ENCODE results near the gene SYT6.

SYT6 gene

DNA sequence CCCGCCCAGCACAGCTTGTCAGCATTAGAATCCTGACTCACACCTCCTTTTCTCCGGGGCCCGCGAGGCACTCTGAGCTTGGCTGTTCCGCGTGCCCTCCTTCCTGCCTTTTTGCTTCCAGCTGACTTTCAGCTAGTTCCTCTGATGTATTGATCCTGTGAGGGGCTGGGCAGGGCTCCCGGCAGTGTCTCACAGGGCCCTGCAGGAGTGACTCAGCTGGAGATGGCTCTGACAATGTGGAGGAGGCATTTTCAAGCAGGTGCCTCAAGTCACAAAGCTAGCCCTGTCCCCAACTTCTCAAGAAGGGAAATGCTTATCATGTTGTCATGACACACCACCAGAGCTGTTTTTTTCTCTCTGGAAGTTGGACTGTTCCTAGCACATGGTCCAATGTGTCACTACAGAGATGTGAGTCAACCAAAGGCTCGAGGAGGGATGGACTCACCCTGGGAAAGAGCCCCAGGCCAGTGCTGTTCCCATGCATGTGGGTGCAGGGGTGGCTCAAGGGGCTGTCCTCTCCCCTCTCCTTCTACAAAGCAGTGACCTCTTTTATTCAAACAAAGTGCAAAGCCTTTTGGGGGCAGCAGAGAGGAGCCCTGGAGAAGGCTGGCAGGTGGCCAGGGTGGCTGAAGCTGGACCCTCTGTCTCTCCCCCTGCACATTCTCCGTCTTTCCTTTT, 30.6 kb downstream of the SYT6 start:
- H3K4me3 ChIP-seq (ENCODE audit: low read depth, low read length) = no peak overlapping the region

DNA sequence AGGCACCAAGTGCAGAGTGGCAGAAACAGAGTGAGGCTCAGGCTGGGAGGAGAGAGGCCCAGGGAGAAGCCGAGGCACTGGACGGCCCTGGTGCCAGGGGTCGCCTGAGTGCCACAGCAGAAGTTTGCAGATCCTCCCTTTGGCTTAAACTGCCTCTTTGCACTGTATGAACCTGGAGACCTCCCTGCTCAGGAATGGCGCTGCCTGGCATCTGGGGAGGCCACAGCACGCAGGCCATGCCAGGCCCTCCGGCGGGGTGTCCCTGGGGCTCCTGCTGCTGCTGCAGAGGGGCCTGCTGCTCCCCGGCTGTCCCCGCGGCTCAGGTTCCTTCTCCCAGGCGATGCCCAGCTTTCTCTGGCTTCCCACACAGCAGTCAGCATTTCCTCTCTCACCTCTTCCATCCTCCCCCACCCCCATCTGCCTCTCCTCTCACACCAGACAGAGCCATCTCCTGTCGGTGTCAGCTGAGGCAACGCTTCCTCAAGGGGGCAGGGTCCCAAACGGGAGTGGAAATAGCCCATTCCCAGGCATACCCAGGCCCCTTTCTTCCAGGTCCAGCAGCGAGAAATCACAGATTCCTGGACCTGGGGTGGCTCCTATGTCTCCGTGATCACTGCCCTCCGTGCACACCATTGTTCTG, 35.2 kb downstream of the SYT6 start:
- H3K4me3 ChIP-seq (ENCODE audit: low read depth, low read length) = no peak overlapping the region

DNA sequence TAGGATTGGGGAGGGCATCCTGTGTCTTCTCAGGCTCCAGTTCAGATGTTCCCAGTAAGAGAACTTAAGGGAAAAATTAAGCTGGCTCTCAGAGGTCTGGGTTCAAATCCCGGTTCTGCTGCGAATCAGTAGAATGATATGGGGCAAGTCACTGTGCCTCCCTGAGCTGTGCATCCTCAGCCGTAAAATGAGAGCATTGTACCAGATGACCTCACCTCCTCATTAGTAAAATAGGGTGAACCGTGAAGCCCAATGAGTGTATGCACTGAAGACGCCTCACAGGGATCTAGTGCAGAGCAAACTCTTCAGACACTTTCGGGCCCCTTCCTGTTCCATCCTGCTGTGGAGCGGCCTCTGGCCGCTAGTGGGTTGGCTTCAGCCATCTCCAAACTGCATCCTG, 36.0 kb downstream of the SYT6 start:
- H3K4me3 ChIP-seq (ENCODE audit: low read depth, low read length) = no peak overlapping the region

DNA sequence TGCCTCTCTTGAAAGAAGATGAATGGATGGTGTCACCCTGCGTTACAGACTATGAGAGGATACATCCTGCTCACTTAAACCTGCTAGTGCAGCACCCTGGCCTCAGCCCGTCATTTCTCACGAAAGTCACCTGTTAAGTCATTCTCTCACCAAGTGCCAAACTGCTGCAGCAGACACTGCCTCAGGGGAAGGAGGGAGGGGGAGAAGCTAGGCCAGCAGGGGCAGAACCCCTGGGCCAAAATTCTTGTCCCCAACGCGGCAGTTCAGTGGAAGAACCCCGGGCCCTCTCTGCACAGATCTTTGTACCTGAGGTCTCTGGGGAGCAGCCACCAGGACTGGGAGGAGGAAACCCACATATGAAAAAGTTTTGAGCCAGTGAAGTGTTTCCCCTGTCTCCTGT, 37.6 kb downstream of the SYT6 start:
- H3K4me3 ChIP-seq (ENCODE audit: low read depth, low read length) = no peak overlapping the region

DNA sequence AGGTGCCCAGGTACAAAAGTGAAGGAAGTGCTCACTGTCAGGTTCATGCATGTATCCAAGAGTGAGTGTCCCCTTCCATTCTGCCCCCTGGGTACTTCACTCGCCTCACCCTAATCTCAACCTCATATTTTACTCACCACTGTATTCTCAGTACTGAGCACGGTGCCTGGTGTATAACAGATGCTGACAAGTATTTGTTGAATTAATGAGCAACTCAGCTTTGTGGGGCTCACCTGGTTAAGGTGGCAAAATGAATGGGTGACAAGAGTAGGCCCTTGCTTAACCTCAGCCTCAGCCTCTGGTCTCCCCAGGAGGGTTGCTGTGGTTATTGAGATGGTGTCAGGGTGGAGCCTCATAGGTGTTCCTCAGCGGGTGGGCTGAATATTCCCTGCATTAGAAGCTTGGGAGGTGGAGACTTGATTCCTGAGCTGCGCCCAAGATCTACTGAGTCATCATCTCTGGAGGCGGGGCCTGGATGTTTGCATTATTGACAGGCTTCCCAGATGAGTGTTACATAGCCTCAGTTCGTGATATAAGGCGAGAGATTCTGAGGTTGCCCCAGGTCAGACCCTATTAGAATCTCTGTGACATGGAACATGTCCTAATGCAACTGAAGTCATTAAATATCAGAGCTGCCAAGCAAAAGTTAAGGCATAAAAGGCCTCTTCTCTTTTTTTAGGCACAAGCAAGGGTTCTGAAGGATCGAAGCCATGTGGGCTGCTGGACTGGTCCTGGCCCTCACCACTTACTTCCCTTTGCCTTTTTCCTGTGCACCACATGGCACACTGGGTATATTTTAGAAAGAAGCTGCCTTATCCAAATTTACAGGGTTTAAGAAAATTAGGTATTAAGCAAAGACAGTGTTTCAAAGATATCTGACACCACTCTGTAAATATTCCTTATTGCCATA, 39.2 kb downstream of the SYT6 start:
- H3K4me3 ChIP-seq (ENCODE audit: low read depth, low read length) = no peak overlapping the region

DNA sequence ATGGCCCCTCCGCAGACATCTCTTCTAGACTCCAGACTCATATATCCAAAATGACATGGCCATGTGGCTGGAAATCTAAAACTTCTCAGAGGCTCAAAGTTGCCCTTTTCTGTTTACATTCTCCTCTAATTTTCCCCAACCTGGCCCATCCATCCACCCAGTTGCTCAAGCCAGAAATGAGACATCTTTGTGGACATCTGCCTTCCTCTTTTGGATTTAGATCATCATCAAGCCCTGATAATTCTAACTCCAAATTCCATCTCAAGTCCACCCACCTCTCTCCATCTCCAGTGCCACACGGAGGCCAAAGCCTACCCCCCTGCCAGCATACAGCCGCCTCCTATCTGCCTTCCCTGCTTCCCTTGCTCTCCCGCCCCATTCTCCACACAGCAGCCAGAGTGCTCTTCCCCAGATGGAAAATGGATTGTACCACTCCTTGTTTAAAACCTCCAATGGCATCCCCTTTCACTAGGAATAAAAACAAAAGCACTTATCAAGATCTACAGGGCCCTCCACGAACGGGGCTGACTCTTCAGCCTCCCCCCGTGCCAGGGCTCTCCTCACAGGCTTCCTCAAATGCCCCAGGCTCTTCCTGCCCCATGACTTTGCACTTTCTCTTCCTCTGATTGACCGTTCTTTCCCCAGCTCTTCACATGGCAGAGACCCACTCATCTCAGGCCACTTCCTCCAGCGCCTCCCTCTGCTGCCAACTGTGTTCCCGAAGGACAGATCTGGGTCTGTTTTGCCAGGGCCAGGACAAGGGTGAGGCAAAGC, 40.1 kb downstream of the SYT6 start:
- no peak overlapping the region for H3K4me3 ChIP-seq (ENCODE audit: low read depth, low read length)

DNA sequence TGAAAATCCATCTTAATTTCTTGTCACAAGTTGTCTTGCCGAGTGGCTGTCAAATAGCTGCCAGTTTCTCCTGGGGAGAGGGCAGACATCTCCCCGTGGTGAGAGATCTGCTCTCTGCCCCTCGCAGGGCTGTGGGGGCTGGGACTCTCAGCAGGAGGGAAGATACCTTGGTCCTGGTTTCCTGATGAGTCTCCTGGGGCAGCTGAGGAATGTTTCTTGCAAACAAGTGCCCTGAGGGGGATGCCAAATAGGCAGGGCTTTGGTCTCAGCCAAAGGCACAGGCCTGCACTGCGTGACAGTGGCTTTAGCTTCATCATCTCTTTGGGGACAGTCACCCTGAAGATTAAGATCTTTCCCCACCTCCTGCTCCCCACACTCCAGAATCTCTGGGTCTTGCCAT, 40.9 kb downstream of the SYT6 start:
- H3K4me3 ChIP-seq (ENCODE audit: low read depth, low read length) = no peak overlapping the region

DNA sequence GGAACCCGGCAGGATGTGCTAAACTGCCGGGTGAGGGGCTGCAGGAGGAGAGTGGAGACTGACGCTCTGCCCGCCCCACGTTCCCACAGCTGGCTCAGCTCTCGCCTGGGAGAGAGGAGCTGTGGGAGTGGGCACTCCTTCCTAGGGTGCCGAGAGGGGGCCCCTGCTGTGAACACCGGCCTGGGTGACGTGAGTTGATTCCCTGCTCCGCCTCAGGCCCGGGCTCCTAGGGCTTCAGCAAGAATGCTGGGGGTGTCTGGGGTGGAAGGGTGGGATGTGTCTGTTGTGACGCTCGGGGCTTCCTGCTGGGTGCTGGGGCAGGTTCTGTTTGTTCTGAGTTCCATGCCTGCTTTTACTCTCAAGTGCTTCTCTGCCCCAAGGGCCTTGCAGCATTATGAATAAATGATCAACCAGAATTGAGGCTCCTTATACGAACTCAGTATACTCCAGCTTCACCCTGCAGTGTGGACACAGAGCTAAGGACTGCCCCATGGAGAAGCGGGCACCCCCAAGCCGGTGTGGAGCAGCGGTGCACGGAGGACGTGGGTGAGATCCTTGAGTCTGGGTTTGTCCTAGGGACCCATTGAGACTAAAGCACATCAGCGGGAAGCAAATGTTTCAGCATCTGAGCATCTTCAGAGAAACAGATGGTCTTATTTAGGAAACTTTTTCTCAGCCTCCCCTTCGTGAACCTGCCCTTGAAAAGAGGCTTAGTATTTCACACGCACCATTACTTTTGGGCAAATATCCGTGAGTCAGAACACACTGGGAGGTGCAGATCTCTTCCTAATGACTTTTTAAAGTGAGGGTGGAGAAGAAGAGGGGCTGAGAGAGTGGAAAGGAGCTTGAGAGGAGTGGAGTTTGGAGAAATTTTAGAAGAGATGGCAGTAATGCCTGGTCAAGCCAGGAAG, 41.7 kb downstream of the SYT6 start:
- no peak overlapping the region for H3K4me3 ChIP-seq (ENCODE audit: low read depth, low read length)

DNA sequence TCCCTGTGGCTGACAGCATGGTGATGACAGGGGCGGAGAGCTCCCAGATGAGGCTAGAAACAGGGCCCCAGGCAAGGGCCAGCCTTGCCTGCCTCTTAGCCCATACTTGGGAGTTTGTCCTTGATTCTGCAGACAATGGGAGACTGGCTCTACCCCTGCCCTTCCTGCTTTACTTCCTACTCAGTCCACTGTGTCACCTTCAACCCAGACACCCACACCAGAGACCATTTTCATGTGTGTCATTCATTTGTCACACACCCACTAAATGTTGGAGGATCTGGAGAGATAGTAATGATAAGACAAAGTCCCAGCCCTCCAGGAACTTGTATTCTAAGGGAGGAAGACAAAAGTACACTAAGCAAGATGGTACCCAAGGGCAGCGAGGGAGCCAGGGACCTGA, 43.7 kb downstream of the SYT6 start:
- H3K4me3 ChIP-seq (ENCODE audit: low read depth, low read length) = no peak overlapping the region

DNA sequence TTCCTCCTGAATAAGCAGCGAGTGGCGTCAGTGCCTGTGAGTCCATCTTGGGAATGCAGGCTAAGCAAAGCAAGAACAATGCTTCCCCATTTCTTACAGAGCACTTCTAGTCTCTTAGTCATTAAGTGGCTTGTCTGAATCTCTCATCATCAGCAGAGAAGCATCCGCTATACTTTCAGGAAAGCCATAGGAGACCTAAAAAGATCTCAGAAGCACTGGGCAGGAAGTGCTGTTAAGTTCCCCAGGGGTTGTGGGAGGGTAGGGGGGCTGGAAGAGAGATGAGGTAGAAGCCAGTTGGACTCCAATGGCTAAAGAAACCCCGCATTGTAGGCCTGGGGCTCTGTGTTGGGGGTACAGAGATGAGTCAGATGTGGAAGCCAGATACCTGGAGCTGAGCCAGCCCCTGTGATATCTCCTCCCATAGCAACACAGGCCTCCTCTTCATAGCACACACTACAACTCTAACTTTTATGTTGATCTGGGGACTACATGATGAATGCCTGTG, 44.9 kb downstream of the SYT6 start:
- no peak overlapping the region for H3K4me3 ChIP-seq (ENCODE audit: low read depth, low read length)

DNA sequence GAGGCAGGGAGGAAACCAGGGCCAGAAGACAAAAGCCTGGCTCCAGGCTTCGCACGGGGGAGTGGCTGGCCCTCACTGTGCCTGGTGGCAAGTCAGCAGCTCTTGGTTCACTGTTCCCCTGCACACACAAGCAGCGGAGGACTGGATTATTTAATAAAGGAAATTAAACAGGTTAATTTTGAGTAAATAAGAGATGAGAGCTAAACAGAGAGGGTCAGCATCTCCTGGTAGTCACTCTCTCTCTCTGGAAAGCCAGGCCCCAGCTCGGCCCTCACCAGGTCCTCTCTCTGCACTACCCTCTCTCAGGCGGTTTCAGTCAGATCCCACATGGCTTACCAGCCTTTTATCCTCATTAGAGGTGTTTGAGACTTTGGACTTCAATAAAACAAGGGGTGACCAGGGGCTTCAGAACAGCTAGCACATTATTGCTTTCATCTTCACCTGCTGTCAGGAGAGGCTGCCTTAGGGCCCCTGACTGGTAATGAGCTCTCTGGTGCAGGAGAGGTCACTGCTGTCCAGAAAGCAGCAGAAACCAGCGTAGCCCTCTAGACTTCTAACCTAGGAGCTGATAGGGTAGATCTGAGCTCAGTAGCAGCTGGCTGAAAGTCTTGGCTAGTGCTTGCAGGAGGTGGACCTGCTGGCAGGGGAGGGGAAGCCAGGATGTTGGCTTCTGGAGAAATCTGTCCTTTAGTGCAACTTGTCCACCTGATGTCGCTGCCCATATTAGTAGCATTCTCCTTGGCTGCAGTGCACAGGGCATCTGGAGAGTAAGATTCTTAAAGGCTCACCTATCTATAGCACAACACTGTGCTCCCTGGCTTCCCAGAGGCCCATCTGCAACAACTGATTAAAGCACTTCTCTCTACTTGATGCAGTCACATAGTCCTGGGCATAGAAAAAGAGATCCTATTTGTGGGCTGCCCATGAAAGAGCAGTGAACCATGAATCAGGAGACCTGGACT, 45.9 kb downstream of the SYT6 start:
- no peak overlapping the region for H3K4me3 ChIP-seq (ENCODE audit: low read depth, low read length)

DNA sequence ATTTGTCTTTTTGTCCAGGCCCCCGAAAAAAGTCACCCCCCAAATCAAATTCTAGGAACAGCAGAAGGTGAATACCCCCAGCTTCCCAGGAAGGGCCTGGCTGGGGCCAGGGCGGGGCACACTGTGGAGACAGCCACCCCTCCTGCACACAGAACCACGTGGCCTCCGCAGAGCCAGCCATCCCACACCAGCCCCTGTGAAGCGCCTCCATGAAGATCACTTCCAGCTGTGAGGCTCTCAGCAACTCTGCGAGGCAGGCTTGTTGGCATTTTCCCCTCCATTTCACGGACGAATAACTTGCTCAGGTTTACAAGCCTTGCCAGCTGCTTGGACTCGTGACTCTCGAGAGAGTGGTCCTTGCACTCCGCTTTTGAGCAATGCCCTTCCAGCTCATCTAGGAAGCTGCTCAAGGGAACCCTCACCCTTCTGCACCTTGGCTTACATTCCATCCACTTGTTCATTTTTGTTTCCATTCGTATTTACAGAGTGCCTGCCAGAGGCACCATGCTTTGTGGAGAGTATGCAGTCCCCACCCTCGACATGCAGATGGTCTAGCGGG, 48.2 kb downstream of the SYT6 start:
- H3K4me3 ChIP-seq (ENCODE audit: low read depth, low read length) = no peak overlapping the region

DNA sequence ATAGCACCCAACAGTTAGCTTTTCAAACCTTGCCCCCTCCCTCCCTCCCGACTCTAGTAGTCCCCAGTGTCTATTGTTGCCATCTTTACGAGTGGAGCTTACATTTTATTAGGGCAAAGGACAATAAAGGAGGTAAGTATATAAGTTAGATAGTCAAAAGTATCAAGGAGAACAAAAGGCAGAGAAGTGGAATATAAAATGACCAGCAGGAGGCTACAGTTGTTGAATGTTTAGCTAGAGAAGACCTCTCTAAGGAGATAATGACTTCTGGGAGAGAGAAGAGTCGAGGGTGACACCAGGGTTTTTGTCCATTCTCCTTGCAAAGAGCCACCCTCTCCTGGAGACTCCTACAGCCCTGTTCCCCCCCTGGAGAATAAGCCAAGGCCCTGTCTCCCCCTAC, 48.7 kb downstream of the SYT6 start:
- no peak overlapping the region for H3K4me3 ChIP-seq (ENCODE audit: low read depth, low read length)

DNA sequence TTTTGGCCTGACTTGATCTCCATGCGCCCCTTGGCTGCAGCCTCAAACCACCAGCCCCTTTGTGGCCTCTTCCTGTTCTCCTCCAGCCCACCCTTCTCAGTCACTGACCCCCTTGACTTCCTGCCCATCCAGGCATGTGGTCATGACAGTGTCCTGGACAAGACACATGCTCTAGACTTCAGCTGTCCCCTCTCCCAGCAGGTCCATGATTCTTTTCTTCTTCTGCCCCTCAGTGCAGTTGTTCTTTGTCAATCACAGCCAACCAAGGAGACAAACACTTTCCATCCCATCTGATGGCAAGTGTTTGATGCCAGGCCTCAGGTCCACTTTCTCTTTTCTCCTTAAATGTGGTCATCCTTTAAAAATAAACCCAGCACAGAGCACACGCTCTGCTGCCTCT, 49.7 kb downstream of the SYT6 start:
- H3K4me3 ChIP-seq (ENCODE audit: low read depth, low read length) = no peak overlapping the region

DNA sequence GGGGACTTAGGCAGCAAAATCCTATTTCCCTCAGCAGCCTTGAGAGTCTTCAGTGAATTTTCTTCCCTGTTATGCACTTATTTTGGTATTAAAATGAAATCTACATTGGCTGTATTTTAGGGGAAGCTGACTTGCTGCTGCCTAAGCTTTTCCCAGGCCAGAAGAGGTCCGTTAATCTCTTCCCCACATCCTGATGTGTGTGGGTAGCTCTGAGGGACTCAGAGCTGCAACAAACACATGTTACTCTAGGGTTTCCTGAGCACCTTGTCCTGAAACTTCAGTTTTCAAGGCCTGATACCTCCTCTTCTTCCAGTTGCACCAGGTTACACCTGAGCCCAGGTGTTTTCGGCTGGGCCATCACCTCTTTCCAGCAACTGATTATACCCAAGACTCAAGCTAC, 51.5 kb downstream of the SYT6 start:
- no peak overlapping the region for H3K4me3 ChIP-seq (ENCODE audit: low read depth, low read length)

DNA sequence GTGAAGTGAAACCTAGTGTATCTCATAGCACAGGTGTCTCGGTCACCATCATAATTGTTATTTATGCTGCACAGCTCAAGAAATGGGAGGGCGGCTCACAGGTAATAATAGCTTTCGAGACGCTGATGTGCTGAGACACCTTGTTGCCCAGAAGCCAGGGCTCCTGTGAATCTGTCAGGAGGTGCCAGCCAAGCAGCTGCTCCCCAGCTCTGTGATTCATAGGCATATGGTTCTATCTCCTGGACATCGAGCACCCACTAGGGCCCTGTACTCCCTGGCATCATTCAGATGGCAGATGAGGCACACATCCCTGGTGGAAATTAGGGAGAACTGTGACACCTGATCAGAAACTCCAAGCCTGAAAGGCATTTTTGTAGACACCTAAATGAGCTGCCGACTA, 53.5 kb downstream of the SYT6 start:
- no peak overlapping the region for H3K4me3 ChIP-seq (ENCODE audit: low read depth, low read length)

DNA sequence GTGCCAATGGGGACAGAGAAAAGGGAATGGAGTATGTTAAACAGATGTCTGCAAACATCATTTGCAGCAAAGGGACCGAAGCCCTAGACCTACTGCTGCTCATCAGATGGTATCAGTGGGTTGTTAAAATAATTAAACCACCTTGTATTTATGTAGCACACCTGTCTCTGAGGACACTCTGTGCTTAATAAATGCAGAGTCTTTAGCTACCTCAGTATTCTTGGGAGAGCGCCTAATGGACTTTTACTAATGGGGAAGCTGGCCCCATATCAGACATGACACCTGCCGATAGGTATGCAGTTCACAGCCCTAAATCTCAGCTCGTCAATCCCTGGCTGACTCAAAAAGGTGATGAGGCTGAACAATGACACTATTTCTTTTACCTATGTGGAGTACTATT, 54.4 kb downstream of the SYT6 start:
- no peak overlapping the region for H3K4me3 ChIP-seq (ENCODE audit: low read depth, low read length)

DNA sequence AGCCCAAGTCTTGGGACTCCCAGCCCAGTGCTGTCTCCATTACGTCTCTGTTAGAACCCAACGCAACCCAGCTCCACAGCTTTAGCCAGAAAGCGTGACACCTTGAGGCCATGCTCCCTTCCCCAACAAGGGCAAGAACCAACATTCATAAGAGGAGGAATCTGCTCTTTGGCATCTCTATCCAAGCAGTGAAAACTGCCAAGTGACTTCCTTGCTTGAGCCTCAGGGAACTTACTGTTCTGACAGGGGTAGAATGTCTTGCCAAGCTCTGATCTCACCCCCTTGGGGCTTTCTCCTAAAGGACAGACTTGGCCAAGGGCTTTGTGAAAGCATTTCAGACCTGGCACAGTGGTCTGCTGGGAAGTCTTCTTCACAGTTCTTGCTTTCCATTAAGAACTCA, 56.6 kb downstream of the SYT6 start:
- no peak overlapping the region for H3K4me3 ChIP-seq (ENCODE audit: low read depth, low read length)

DNA sequence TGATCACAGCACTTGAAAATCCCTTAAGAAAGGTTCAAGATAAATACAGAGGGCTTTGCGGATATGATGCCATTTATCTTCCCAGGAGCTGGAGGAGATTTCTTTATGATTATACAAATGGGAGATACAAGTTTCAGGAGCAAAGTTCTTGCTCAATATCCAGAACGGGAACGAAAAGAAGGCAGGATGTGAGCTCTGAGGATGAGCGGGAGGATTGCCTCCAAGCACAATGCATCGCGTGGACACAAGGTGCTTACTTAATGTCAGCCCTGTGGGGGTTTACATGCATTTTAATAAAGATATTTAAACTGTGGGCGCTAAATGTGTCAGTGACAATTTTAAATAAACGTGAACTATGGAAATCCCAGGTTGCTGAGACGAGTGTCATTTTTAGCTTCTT, 59.0 kb downstream of the SYT6 start:
- no peak overlapping the region for H3K4me3 ChIP-seq (ENCODE audit: low read depth, low read length)

Data from iPS-11a (cell line).